Ovary (tissue), 9 donors: ENCODE results near the gene WDR54. TPM values are rescaled to one million over a fixed set of nuclear protein-coding genes. Genes with fewer than 3 reads are reported as not detected.

ENCODE experiments used
- DNase-seq, 5 donors: peaks; one replicate each; pipeline ENCODE4 v3.0.0-alpha.2; 2019 to 2020
- H3K27ac ChIP-seq, 2 donors: fragments of 200-600 bp; one replicate each; pipeline versions ENCODE4 v1.5.1 to v1.8.0; 2019 to 2022
- H3K27me3 ChIP-seq: fragments of 200-600 bp; one replicate; pipeline ENCODE4 v1.8.0; 2022
- H3K36me3 ChIP-seq: fragments of 200-600 bp; sonication (generic); one replicate; pipeline ENCODE4 v1.5.1; 2019
- H3K4me1 ChIP-seq: one replicate; pipeline ENCODE4 v1.8.1; 2013; ENCODE audit warnings: mild to moderate bottlenecking, moderate library complexity; ENCODE audit not compliant: insufficient read depth
- H3K4me3 ChIP-seq: fragments of 200-600 bp; sonication (generic); one replicate; pipeline ENCODE4 v1.5.1; 2017
- H3K9me3 ChIP-seq, 2 donors: fragments of 200-600 bp in 1 of 2; sonication (generic) in 1 of 2; one replicate each; pipeline versions ENCODE4 v1.5.1 to v1.8.1; 2013 to 2019; ENCODE audit warnings: mild to moderate bottlenecking in 1 of 2, moderate library complexity in 1 of 2
- CTCF ChIP-seq, 3 donors: fragments of 450-650 bp in 2 of 3; fragments of 200-600 bp in 1 of 3; IDR thresholded peaks; one replicate each; pipeline versions ENCODE4 v1.5.1 to v1.8.0; 2016 to 2022; ENCODE audit warnings: antibody characterized with exemption in 3 of 3, mild to moderate bottlenecking in 1 of 3
- EP300 ChIP-seq: sonication (generic); formaldehyde crosslinking; IDR thresholded peaks from one replicate; pipeline ENCODE4 v1.6.1; 2017; ENCODE audit warnings: antibody characterized with exemption
- POLR2A ChIP-seq: fragments of 450-650 bp; IDR thresholded peaks from one replicate; pipeline ENCODE4 v1.6.1; 2017; ENCODE audit warnings: antibody characterized with exemption, mild to moderate bottlenecking, moderate library complexity
- WGBS, 3 donors: extraction: QIAGEN DNeasy Blood & Tissue Kit in 1 of 3; methylation state at CpG; one replicate each; pipeline versions ENCODE4 v1.1.5 to v1.1.7; 2013 to 2017; 5-methylcytosine and 5-hydroxymethylcytosine counted together
- intact Hi-C, 4 donors: fragments of 100-400 bp; cut with DNase I; formaldehyde crosslinking; loops; one replicate each; pipeline versions ENCODE4 v1.11.0 to v1.15.1; 2022 to 2023
- polyA plus RNA-seq, 2 donors: library from polyadenylated mRNA; stranded (reverse); fragments of 200-250 nt in 1 of 2; fragments of 350-450 nt in 1 of 2; fragmentation: Illumina TruSeq in 1 of 2; extraction: RNeasy Lipid Tissue Mini Kit (QIAGEN cat#74804) in 1 of 2; gene quantifications; one replicate each; pipeline ENCODE4 v1.2.3, GENCODE V29; 2013 to 2014
- total RNA-seq, 7 donors: library from RNA; depleted of rRNA in 2 of 7; stranded (reverse); fragments of >200 nt in 2 of 7; fragmentation: NEBNext Ultra II Directional in 3 of 7; extraction: Animal tissue kit (Norgen Biotek cat#: 25700) in 3 of 7; gene quantifications; one replicate each; pipeline versions ENCODE4 v1.1.0 to v1.2.4, GENCODE V29; 2016 to 2023
- donor health status: DM: no; HTN: no; CAD: no; lungs with moderate emphysema.
- donor health status: DM: no; HTN: no; CAD: no.
- donor health status: Bipolar disorder and iron deficiency.
- donor health status: DM: yes; HTN: yes; CAD: no.
- donor health status: DM: no; HTN: no; CAD: no.
- donor health status: DM: yes; HTN: yes; CAD: no.

WDR54 gene
- total and polyA plus RNA-seq, 9 donors = 8.6 to 41.6 (median 16.2) TPM

GRCh38 chr2:74373985-74374384 is 47.5 kb upstream of the WDR54 start:
- H3K27ac ChIP-seq = no peak overlapping the region
- DNase-seq = no peak
- H3K36me3 ChIP-seq = no peaks in the 10 kb centered on the region
- H3K9me3 ChIP-seq = no peaks in the 10 kb centered on the region
- 79 to 88% (median 82%) methylated on average over 8 of the region's 8 CpGs for WGBS, 3 donors
- intact Hi-C loops = no loop called here
- no peaks in the 10 kb centered on the region for H3K27me3 ChIP-seq
- no peak for TF ChIP-seq CTCF (IDR thresholded peaks at IDR 0.05)
- no peak for TF ChIP-seq EP300
- no peak for TF ChIP-seq POLR2A
- peaks cover 1% of the 10 kb centered on the region for H3K4me1 ChIP-seq
- peak overlapping the region; percentile 30 for H3K4me3 ChIP-seq

GRCh38 chr2:74374509-74375205 is 46.9 kb upstream of the WDR54 start:
- intact Hi-C loops = no loop called here
- peaks cover 3% of the 10 kb centered on the region for H3K4me1 ChIP-seq
- no peak overlapping the region for H3K27ac ChIP-seq
- no peaks in the 10 kb centered on the region for H3K9me3 ChIP-seq
- no peaks in the 10 kb centered on the region for H3K36me3 ChIP-seq
- peak overlapping the region; percentile 30 for H3K4me3 ChIP-seq
- no peaks in the 10 kb centered on the region for H3K27me3 ChIP-seq
- peak in 3 of 5 donors; percentile 29 to 62 (median 43) for DNase-seq
- TF ChIP-seq EP300 = no peak
- TF ChIP-seq CTCF (IDR thresholded peaks at IDR 0.05) = no peak
- WGBS, 3 donors = 62 to 72% (median 71%) methylated on average over 16 to 19 of the region's 19 CpGs

- intact Hi-C loops = no loop called here
- no peaks in the 10 kb centered on the region for H3K9me3 ChIP-seq
- H3K27ac ChIP-seq = no peak overlapping the region
- DNase-seq = no peak
- TF ChIP-seq POLR2A = no peak
- TF ChIP-seq EP300 = no peak
- no peak for TF ChIP-seq CTCF (IDR thresholded peaks at IDR 0.05)
- peaks cover 14% of the 10 kb centered on the region for H3K4me1 ChIP-seq
- WGBS, 3 donors = 93 to 96% (median 95%) methylated on average over 2 of the region's 2 CpGs
- H3K36me3 ChIP-seq = no peaks in the 10 kb centered on the region
- H3K4me3 ChIP-seq = no peak overlapping the region
- no peaks in the 10 kb centered on the region for H3K27me3 ChIP-seq
These were observed 45.7 kb upstream of the WDR54 start for GRCh38 chr2:74375838-74376237.

- no peaks in the 10 kb centered on the region for H3K36me3 ChIP-seq
- peaks cover 17% of the 10 kb centered on the region for H3K4me1 ChIP-seq
- no peak for DNase-seq
- WGBS, 3 donors = 89 to 93% (median 91%) methylated on average over 10 of the region's 10 CpGs
- intact Hi-C loops = no loop called here
- no peaks in the 10 kb centered on the region for H3K27me3 ChIP-seq
- no peak for TF ChIP-seq CTCF (IDR thresholded peaks at IDR 0.05)
- no peak overlapping the region for H3K27ac ChIP-seq
- H3K9me3 ChIP-seq = no peaks in the 10 kb centered on the region
- H3K4me3 ChIP-seq = no peak overlapping the region
These were observed 43.5 kb upstream of the WDR54 start for GRCh38 chr2:74378007-74378406.
